NCI-H2029 treated with DMSO at 0.1 percent for 48 hours (cell line): Measurements from ENCODE around the gene CES2.
"Not testable (repeated sequence)": the region's sequence is repeated elsewhere in the genome, so short reads cannot be mapped to it uniquely, and the experiment has no call there.

ENCODE experiments used
- DNase-seq: peaks from one replicate; lab custom pipeline; 2025; lab: John Stamatoyannopoulos, UW

Gene CES2

DNA sequence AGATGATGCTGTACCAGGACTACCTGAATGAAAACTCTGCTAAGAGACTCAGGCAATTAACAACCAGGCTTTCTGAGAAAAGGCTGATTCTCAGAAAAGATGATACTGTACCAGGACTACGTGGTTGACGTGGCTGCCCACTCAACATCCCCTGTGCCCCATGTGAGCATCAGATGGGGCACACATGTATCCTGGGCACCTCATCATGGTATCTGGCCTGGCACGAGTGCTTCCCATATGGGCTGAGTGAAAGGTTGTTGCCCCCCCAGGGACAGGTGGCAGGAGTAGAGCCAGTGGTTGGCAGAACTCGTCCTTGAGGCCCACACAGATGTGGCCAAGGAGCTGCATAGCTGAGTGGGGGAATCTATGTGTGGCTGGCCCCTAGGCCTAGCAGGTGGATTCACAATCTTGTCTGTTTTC is 49.6 kb downstream of the CES2 start:
- no peak for DNase-seq

DNA sequence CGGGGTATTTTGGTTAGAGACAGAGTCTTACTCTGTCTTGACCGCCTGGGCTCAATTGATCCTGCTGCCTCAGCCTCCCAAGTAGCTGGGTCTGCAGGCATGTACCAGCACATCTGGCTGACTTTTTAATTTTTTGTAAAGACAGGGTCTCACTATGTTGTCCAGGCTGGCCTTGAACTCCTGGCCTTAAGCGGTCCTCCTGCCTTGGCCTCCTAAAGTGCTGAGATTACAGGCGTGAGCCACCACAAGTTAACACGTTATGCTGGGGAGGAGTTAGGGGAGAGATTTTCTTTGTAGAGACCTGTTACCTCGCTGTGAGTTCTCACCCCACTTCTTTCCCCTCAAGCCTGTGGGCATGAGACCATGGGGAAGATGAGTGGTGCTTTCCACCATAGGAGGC is 51.2 kb downstream of the CES2 start:
- no peak for DNase-seq

DNA sequence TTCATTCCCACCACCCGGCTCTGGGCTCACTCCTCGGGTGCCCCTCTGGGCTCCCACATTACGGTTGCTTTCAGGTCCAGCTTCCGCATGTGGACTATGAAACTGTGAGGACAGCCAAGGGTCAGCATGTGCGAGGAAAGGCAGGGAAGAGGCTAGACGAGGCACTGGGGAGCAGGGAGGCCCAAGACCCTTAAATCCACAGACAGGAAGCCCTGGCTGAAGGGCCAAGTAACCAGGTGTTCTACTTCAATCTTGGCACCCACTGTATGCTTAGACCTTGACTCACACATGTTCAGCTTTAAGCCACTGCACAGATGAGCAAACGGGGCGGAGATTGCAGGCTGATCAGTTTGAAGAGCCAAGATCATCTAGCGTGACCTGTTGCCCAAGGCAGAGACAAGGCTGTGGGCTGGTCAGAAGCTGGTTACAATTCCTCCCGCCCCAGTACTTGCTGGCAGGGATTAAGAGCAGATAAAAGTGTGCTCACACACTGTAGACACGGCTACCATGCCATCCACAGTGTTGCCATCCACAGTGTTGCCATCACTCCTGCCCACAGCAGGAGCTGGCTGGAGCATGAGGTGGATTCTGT is 53.0 kb downstream of the CES2 start, which contains the start of gene CES4A:
CES4A (plus strand) TSS at position 393 of the 592 bp plus-strand sequence; CDS start at position 577, 184 bp downstream.
- DNase-seq: no peak

DNA sequence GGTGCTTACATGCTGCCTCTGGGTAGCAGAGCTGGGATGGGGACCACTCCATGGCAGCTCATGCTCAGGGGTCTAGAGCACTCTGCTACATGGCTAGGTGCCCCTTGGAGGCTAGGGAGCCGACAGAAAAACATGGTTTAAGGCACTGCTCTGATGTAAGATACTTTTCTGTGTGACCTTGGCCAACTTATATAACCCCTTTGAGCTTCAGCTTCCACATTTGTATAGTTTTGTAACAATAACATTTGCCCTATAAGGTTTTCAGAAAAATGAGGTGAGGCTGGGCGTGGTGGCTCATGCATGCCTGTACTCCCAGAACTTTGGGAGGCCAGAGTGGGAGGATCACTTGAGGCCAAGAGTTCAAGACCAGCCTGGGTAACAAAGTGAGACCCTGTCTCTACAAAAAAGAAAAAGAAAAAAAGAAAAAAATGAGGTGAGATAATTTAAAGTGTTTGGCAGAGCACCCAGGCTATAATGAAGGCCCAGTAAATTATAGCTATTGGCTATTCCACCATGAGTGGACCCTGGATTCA is 56.3 kb downstream of the CES2 start:
- no peak for DNase-seq

DNA sequence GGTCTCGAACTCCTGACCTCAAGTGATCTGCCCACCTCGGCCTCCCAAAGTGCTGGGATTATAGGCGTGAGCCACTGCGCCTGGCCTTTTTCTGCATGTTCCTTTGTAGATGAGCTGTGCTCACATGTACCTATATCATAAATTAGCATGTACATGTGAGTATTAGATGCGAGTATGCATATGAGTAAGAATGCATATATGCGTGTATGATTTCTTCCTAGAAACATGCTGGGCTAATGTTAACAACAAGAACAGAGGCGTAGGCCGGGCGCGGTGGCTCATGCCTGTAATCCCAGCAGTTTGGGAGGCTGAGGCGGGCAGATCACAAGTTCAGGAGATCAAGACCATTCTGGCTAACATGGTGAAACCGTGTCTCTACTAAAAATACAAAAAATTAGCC is 58.2 kb downstream of the CES2 start:
- not testable (repeated sequence) for DNase-seq
